Skeletal muscle tissue (tissue), 4 donors: ENCODE measurements around the gene TMEM255B. TPM values are rescaled to one million over a fixed set of nuclear protein-coding genes. Genes with fewer than 3 reads are reported as not detected.
"Not testable (repeated sequence)": the region's sequence is repeated elsewhere in the genome, so short reads cannot be mapped to it uniquely, and the experiment has no call there.

Source experiments
- H3K27ac ChIP-seq: one replicate; pipeline ENCODE4 v1.7.0; 2013; ENCODE audit warnings: mild to moderate bottlenecking, low read depth, low read length, inconsistent platforms
- H3K27me3 ChIP-seq, 3 donors: one replicate each; pipeline ENCODE4 v1.7.0; 2013; ENCODE audit warnings: low read length in 3 of 3; ENCODE audit not compliant: control insufficient read depth in 3 of 3, insufficient read depth in 3 of 3
- H3K36me3 ChIP-seq, 3 donors: one replicate each; pipeline ENCODE4 v1.7.0; 2013; ENCODE audit warnings: low read length in 3 of 3; ENCODE audit not compliant: control insufficient read depth in 3 of 3, insufficient read depth in 3 of 3
- H3K4me1 ChIP-seq, 3 donors: one replicate each; pipeline ENCODE4 v1.7.0; 2013; ENCODE audit warnings: low read length in 3 of 3, mild to moderate bottlenecking in 3 of 3; ENCODE audit not compliant: control insufficient read depth in 3 of 3, insufficient read depth in 3 of 3
- H3K4me3 ChIP-seq, 3 donors: one replicate each; pipeline ENCODE4 v1.7.0; 2013; ENCODE audit warnings: low read length in 3 of 3
- H3K9ac ChIP-seq, 3 donors: one replicate each; pipeline ENCODE4 v1.7.0; 2013; ENCODE audit warnings: low read length in 3 of 3, mild to moderate bottlenecking in 3 of 3, moderate library complexity in 2 of 3, low read depth in 1 of 3
- H3K9me3 ChIP-seq, 3 donors: one replicate each; pipeline ENCODE4 v1.7.0; 2013; ENCODE audit warnings: low read length in 3 of 3; ENCODE audit not compliant: control insufficient read depth in 3 of 3
- total RNA-seq: library from RNA; depleted of rRNA; stranded (reverse); fragments of >200 nt; gene quantifications from one replicate; pipeline ENCODE4 v1.2.3, GENCODE V29; 2014
- donor health status: Osteomylitis.

TMEM255B gene
- total RNA-seq: 2.6 TPM

DNA sequence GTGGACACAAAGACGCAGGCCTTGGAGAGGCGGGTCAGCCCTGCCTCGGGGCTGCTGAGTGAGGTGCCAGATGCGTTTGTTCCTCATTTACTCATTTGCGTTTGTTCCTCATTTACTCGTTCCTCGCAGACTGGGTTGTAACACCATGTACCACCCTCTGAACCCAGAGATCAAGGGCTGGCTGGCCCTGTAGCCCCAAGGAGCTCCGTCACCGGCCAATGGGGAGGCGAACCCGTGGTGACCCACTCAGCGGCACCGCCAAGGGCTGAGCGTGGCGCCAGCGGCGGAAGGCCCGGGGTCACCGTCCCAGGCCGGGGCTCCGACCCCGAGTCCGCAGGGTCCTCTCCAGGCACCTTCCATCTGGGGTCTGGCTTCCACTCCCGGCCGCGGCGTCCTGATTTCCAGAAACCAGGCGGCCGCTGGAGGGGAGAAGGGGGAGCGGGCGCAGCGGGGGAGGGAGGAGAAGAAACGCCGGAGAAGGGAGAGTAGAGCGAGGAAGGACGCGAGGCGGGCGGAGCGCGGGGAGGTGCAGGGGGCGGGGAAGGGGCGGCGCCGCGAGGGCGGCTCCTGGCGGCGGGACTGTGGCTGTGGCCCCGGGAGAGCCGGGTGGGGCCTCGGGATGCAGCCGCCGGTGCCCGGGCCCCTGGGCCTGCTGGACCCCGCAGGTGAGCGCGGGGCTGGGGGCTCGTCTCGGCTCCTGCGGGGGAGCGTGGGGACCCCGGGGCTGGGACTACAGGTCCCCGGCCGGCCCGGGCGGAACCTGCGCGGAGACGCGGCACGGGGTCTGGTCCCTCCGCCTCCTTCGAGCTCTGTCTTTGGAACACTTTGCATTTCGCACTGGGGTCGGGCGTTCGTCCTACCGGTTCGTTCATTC, at the start of gene TMEM255B:
TSS of gene TMEM255B (plus strand) at position 576 of the 874 bp plus-strand sequence. CDS start at position 620, 44 bp downstream.
- Histone ChIP-seq H3K36me3 (peaks cover 0 to 2% (median 0%) of the 10 kb centered on the region in 3 donors), H3K9ac (peak within 1 kb of the TSS; percentile 66 to 73 (median 67)), H3K4me3 (peak within 1 kb of the TSS; percentile 72 to 75 (median 73)), H3K27ac (peak within 1 kb of the TSS; percentile 79), H3K9me3 (no peaks in the 10 kb centered on the region), H3K4me1 (peaks cover 14 to 15% (median 14%) of the 10 kb centered on the region in 3 donors), H3K27me3 (peaks cover 28 to 60% (median 46%) of the 10 kb centered on the region in 3 donors)

DNA sequence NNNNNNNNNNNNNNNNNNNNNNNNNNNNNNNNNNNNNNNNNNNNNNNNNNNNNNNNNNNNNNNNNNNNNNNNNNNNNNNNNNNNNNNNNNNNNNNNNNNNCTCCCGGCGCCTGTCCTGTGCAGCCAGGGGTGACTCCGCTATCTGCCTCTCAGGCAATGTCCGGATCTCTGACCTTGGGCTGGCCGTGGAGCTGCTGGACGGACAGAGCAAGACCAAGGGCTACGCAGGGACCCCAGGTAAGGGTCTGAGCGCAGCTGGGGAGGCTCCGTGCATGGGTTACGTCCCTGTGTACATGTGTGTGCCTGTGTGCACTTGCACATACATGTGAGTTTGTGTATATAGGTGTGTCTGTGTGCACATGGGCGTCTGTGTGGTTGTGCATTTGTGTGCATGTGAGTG, 36.1 kb upstream of the TMEM255B start:
- Histone ChIP-seq H3K9ac (no peak overlapping the region), H3K4me3 (no peak overlapping the region), H3K27me3 (peaks cover 0 to 5% (median 4%) of the 10 kb centered on the region in 3 donors), H3K27ac (no peak overlapping the region), H3K9me3 (no peaks in the 10 kb centered on the region), H3K4me1 (peaks cover 9 to 25% (median 19%) of the 10 kb centered on the region in 3 donors), H3K36me3 (no peaks in the 10 kb centered on the region)

DNA sequence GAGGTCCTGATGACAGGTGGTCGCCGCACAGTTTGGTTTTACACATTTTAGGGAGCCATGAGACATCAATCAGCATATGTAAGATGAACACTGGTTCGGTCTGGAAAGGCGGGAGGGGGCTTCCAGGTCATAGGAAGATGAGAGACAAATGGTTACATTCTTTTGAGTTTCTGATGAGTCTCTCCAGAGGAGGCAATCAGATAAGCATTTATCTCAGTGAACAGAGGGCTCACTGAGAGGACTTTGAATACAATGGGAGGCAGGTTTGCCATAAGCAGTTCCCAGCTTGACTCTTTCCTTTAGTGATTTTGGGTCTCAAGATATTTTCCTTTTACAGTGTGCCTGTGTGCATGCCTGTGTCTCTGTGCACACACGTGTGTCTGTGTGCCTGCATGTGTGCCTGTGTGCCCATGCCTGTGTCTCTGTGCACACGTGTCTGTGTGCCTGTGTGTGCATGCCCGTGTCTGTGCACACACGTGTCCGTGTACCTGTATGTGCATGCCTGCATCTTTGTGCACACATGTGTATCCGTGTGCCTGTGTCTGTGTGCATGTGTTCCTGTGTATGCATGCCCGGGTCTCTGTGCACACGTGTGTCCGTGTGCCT, 35.5 kb upstream of the TMEM255B start:
- H3K9ac ChIP-seq: no peak overlapping the region
- H3K36me3 ChIP-seq: no peaks in the 10 kb centered on the region
- H3K27ac ChIP-seq: no peak overlapping the region
- no peak overlapping the region for H3K4me3 ChIP-seq
- peaks cover 9 to 27% (median 19%) of the 10 kb centered on the region in 3 donors for H3K4me1 ChIP-seq
- H3K9me3 ChIP-seq: no peaks in the 10 kb centered on the region
- peaks cover 0 to 10% (median 7%) of the 10 kb centered on the region in 3 donors for H3K27me3 ChIP-seq

DNA sequence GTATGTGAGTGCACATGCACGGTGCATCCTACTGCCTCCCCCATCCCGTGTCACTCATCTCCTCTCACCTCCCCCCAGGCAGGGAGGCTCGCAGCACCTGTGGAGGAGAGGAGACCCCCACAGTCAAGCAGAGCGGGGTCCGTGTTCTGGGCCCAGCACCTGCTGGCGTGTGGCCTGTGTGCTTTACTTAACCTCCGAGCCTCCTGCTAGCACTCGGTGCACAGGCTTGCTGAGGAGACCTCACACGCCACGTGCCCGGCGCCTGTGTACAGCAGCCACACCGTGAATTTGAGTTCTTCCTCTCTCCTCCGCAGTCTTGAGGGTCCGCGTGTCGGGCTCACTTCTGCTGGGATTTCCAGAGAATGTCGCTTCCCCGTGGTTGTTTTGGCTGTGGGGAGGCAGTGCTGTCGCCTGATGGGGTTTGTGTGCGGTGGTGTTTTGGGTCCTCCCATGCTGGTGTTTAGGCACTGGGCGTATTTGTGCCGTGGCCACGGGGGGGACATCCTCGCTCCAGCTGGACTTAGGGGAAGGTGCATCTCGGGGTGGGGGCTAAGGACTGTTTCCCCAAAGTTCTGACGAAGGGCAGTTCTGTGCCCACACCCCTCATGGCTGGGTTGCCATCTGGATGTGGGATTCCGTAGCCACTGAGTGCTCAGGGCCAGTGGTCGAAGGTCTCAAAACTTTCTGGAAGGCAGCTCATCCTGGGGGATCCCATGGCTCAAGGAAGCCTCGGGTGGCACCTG, 34.8 kb upstream of the TMEM255B start:
- H3K4me1 ChIP-seq: peaks cover 9 to 32% (median 22%) of the 10 kb centered on the region in 3 donors
- H3K9ac ChIP-seq: peak overlapping the region; percentile 27 to 82 (median 63)
- no peaks in the 10 kb centered on the region for H3K9me3 ChIP-seq
- peak overlapping the region; percentile 79 for H3K27ac ChIP-seq
- H3K36me3 ChIP-seq: no peaks in the 10 kb centered on the region
- peaks cover 4 to 17% (median 14%) of the 10 kb centered on the region in 3 donors for H3K27me3 ChIP-seq
- peak overlapping the region; percentile 52 to 76 (median 76) for H3K4me3 ChIP-seq

DNA sequence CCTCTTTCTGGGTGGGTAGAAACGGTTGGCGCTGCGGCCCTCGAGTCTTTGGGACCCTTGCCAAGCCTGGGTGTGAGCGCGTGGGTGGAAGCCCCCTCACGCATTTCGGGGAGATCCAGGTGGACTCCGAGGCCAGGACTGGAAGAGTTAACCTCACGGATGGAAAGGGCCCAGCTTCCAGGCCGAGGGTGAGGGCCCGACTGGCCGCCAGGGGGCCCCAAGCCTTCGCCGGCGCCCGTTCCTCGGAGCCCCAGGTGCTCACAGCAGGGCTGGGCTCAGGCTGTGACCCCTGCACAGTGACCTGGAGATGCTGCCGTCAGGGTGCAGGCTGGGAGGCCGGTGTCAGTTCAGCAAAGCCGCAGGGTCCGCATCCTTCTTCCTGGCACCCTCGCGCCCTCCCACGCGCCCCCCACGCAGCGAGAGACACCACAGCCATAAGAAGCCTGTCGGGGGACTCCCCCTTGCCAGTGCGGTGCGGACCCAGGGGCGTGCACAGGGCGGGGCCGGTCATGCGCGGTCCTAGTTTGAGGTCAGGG, 34.2 kb upstream of the TMEM255B start:
- Histone ChIP-seq H3K9ac (peak overlapping the region; percentile 27 to 82 (median 63)), H3K9me3 (no peaks in the 10 kb centered on the region), H3K36me3 (no peaks in the 10 kb centered on the region), H3K4me3 (peak overlapping the region; percentile 52 to 76 (median 76)), H3K27me3 (peaks cover 10 to 24% (median 21%) of the 10 kb centered on the region in 3 donors), H3K4me1 (peaks cover 9 to 38% (median 28%) of the 10 kb centered on the region in 3 donors), H3K27ac (peak overlapping the region; percentile 79)

DNA sequence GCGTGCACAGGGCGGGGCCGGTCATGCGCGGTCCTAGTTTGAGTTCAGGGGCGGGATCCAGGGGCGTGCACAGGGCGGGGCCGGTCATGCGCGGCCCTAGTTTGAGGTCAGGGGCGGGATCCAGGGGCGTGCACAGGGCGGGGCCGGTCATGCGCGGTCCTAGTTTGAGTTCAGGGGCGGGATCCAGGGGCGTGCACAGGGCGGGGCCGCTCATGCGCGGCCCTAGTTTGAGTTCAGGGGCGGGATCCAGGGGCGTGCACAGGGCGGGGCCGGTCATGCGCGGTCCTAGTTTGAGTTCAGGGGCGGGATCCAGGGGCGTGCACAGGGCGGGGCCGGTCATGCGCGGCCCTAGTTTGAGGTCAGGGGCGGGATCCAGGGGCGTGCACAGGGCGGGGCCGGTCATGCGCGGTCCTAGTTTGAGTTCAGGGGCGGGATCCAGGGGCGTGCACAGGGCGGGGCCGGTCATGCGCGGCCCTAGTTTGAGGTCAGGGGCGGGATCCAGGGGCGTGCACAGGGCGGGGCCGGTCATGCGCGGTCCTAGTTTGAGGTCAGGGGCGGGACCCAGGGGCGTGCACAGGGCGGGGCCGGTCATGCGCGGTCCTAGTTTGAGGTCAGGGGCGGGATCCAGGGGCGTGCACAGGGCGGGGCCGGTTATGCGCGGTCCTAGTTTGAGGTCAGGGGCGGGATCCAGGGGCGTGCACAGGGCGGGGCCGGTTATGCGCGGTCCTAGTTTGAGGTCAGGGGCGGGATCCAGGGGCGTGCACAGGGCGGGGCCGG, 33.5 kb upstream of the TMEM255B start:
- Histone ChIP-seq H3K4me1 (peaks cover 9 to 38% (median 28%) of the 10 kb centered on the region in 3 donors), H3K27me3 (peaks cover 14 to 29% (median 25%) of the 10 kb centered on the region in 3 donors)
- H3K27ac ChIP-seq, H3K4me3 ChIP-seq, H3K9me3 ChIP-seq, H3K9ac ChIP-seq, H3K36me3 ChIP-seq: not testable (repeated sequence)

DNA sequence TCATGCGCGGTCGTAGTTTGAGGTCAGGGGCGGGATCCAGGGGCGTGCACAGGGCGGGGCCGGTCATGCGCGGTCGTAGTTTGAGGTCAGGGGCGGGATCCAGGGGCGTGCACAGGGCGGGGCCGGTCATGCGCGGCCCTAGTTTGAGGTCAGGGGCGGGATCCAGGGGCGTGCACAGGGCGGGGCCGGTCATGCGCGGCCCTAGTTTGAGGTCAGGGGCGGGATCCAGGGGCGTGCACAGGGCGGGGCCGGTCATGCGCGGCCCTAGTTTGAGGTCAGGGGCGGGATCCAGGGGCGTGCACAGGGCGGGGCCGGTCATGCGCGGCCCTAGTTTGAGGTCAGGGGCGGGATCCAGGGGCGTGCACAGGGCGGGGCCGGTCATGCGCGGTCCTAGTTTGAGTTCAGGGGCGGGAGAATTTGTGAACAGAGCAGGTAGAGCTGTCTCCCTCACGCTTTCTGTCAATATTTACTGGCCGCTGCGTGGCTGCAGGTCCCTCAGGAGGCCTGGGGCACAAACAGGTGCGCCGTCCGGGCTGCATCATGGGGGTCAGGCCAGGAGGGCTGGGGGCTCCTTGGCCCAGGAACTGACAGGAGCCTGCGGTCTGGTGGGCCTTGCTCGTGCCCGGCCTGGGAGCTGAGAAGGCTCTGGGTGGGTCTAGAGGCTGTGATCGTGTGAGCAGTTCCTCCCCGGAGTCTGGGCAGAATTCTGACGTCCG, 32.8 kb upstream of the TMEM255B start:
- not testable (repeated sequence) for H3K36me3 ChIP-seq, H3K9me3 ChIP-seq
- H3K27ac ChIP-seq: peak overlapping the region; percentile 93
- H3K4me3 ChIP-seq: peak overlapping the region; percentile 71 to 79 (median 76)
- peak overlapping the region; percentile 62 to 81 (median 65) for H3K9ac ChIP-seq
- peaks cover 21 to 37% (median 32%) of the 10 kb centered on the region in 3 donors for H3K27me3 ChIP-seq
- H3K4me1 ChIP-seq: peaks cover 9 to 38% (median 28%) of the 10 kb centered on the region in 3 donors

DNA sequence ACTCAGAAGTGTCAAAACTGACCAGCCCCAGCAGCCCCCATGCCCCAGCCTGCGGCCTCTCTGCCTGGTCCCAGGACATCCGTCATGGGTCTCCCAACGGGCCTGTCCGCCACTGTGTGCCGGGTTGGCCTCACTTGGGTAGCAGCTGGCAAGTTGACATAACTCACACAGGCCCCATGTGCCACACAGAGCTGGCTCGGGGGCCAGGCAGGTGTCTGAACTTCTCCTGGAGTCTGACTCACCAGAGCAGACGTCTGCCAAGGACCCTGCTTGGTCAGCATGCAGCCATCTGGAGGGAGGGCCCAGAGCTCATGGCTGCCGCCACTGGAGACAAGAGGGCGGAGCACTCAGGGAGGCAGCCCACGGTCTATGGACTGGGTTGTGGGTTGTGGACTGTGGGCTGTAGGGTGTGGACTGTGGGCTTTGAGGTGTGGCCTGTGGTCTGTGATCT, 32.0 kb upstream of the TMEM255B start:
- Histone ChIP-seq H3K4me1 (peaks cover 9 to 38% (median 28%) of the 10 kb centered on the region in 3 donors), H3K27me3 (peaks cover 27 to 44% (median 40%) of the 10 kb centered on the region in 3 donors), H3K9me3 (no peaks in the 10 kb centered on the region), H3K36me3 (no peaks in the 10 kb centered on the region), H3K4me3 (peak overlapping the region; percentile 71 to 79 (median 76)), H3K27ac (peak overlapping the region; percentile 93), H3K9ac (peak overlapping the region in 2 of 3 donors; percentile 62 to 81)
